HUES48 (cell line): ENCODE results near the gene EFCAB14.
A peak's percentile ranks its signal among the peaks of the same experiment; 100 is the strongest.
"Not testable (repeated sequence)": the region's sequence is repeated elsewhere in the genome, so short reads cannot be mapped to it uniquely, and the experiment has no call there.

Experiments used
- H3K27ac ChIP-seq: one replicate; pipeline ENCODE4 v1.7.0; 2013; ENCODE audit warnings: low read depth, low read length, inconsistent platforms
- H3K27me3 ChIP-seq: 2 replicates; pipeline ENCODE4 v1.6.1; 2013; ENCODE audit warnings: mild to moderate bottlenecking, low read length; ENCODE audit not compliant: control insufficient read depth, insufficient read depth
- H3K36me3 ChIP-seq: 2 replicates; pipeline ENCODE4 v1.6.1; 2013; ENCODE audit warnings: low read length; ENCODE audit not compliant: control insufficient read depth, insufficient read depth
- H3K4me1 ChIP-seq: 2 replicates; pipeline ENCODE4 v1.6.1; 2013; ENCODE audit warnings: mild to moderate bottlenecking, low read length; ENCODE audit not compliant: control insufficient read depth, insufficient read depth
- H3K4me3 ChIP-seq: 2 replicates; pipeline ENCODE4 v1.5.1; 2013; ENCODE audit warnings: mild to moderate bottlenecking, low read depth, low read length
- H3K9ac ChIP-seq: 2 replicates; pipeline ENCODE4 v1.6.1; 2013; ENCODE audit warnings: mild to moderate bottlenecking, low read depth, low read length, moderate library complexity
- H3K9me3 ChIP-seq: 2 replicates; pipeline ENCODE4 v1.6.1; 2013; ENCODE audit warnings: low read length; ENCODE audit not compliant: control insufficient read depth, insufficient read depth

The EFCAB14 gene

DNA sequence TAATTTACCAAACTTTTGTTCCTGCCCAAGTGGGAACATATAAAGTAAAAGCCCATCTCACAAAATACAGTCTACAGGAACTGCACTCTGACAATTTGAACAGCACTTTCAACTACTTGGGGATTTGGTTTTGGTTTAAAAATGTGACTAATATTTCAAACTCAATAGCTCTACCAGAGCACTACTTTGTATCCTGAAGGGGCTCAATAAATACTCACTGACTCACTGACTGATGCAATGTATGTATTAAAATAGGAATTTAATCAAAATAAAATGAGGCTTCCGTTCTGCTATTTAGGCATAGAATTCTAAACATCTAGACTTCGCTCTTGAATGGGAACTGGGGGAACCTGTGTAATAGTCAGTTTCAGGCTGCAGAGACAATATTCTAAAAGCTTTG lies 21.9 kb downstream of the EFCAB14 start:
- H3K9ac ChIP-seq = no peak overlapping the region
- no peaks in the 10 kb centered on the region for H3K9me3 ChIP-seq
- peaks cover 56% of the 10 kb centered on the region for H3K36me3 ChIP-seq
- no peaks in the 10 kb centered on the region for H3K27me3 ChIP-seq
- no peaks in the 10 kb centered on the region for H3K4me1 ChIP-seq
- H3K4me3 ChIP-seq = no peak overlapping the region
- H3K27ac ChIP-seq = no peak overlapping the region

DNA sequence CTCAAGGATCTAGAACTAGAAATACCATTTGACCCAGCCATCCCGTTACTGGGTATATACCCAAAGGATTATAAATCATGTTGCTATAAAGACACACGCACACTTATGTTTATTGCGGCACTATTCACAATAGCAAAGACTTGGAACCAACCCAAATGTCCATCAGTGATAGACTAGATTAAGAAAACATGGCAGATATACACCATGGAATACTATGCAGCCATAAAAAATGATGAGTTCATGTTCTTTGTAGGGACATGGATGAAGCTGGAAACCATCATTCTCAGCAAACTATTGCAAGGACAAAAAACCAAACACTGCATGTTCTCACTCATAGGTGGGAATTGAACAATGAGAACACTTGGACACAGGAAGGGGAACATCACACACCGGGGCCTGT lies 24.2 kb downstream of the EFCAB14 start:
- not testable (repeated sequence) for H3K4me1 ChIP-seq, H3K9me3 ChIP-seq, H3K27me3 ChIP-seq, H3K4me3 ChIP-seq, H3K27ac ChIP-seq, H3K9ac ChIP-seq
- peaks cover 65% of the 10 kb centered on the region for H3K36me3 ChIP-seq

DNA sequence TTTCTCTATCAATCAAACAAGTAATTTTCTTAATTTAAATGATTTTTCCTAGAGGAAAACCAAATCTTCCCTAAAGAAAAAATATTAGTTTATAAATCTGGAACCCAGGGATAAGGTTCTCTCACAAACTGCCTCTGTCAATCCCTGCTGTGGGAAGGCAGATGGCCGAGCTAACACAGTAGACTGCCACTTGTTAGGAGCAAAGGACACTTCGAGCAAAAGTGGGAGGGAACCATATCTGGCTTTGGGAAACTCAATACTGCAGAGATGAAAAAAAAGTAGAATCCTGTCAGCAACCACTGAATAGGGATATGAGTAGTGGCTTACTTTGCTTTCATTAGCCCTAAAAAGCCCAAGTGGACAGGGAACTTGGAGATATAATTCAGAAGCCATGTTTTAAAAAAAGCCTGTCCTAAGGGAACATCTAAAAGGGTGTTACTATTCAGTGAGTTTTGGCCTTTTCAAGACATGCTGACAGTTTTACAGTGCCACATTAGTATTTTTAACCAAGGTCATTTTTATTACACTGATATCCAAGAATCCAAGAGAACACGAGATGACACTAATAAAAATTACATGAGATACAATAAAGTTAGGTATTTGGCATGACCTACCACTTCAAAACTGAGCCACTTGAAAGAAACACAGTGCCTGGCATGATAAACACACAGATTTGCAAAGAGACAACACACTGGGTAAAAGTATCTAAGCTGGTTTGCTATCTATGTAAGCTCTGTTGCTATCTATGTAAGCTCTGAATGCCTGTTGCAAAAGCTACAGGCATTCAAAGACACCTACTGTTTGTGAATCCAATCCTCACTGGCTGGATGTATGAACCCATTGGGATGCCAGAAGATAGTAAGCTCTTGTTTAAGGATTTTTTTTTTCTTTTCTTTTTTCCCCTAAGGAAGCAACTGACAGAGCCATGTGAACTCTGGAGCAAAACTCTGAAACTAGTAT lies 25.8 kb downstream of the EFCAB14 start:
- peaks cover 70% of the 10 kb centered on the region for H3K36me3 ChIP-seq
- H3K4me1 ChIP-seq = no peaks in the 10 kb centered on the region
- H3K9ac ChIP-seq = no peak overlapping the region
- H3K27ac ChIP-seq = no peak overlapping the region
- H3K4me3 ChIP-seq = no peak overlapping the region
- no peaks in the 10 kb centered on the region for H3K27me3 ChIP-seq
- no peaks in the 10 kb centered on the region for H3K9me3 ChIP-seq

DNA sequence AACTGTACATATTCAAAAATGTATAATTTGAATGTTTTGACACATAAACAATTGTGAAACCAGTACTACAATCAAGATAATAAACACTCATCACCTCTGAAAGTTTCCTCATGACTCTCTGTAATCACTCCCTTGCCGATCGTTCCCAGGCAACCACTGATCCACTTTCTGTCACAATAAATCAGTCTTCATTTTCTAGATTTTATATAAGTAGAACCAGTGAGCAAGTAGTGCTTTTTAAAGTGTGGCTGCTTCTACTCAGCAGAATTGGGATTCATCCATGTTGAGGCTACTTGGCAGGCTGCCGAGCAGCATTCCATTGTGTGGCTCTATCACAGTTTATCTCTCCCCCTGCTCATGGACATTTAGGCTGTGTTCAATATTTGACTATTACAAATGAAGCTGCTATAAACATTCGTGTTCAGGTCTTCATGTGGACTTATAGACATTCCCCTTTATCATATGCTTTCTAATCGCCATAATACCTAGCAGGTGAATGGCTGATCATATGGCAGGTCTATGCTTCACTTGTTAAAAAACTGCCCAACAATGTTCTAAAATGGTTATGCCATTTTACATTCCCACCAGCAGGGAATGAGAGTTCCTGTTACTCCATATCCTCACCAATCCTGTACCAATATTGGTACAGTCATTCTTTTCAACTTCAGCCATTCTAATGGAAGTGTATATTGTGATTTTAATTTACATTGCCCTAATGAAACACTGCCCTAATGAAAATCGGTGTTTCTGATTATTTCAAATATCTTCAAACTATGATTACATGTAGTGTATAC lies 26.7 kb downstream of the EFCAB14 start:
- peaks cover 77% of the 10 kb centered on the region for H3K36me3 ChIP-seq
- H3K27ac ChIP-seq = no peak overlapping the region

GRCh38 chr1:46690931-46691421 lies 27.9 kb downstream of the EFCAB14 start:
- no peak overlapping the region for H3K9ac ChIP-seq
- H3K4me3 ChIP-seq = no peak overlapping the region
- no peaks in the 10 kb centered on the region for H3K9me3 ChIP-seq
- H3K27ac ChIP-seq = no peak overlapping the region
- H3K27me3 ChIP-seq = no peaks in the 10 kb centered on the region
- H3K4me1 ChIP-seq = no peaks in the 10 kb centered on the region
- peaks cover 78% of the 10 kb centered on the region for H3K36me3 ChIP-seq

More for the DNA sequence above, 26.7 kb downstream of the EFCAB14 start:
- no peaks in the 10 kb centered on the region for H3K4me1 ChIP-seq
- no peak overlapping the region for H3K9ac ChIP-seq
- no peaks in the 10 kb centered on the region for H3K9me3 ChIP-seq
- no peaks in the 10 kb centered on the region for H3K27me3 ChIP-seq
- no peak overlapping the region for H3K4me3 ChIP-seq

GRCh38 chr1:46689897-46690296 lies 29.0 kb downstream of the EFCAB14 start:
- Histone ChIP-seq H3K9me3 (no peaks in the 10 kb centered on the region), H3K27ac (peak overlapping the region; percentile 53), H3K27me3 (no peaks in the 10 kb centered on the region), H3K9ac (no peak overlapping the region), H3K36me3 (peaks cover 79% of the 10 kb centered on the region), H3K4me3 (no peak overlapping the region), H3K4me1 (no peaks in the 10 kb centered on the region)

DNA sequence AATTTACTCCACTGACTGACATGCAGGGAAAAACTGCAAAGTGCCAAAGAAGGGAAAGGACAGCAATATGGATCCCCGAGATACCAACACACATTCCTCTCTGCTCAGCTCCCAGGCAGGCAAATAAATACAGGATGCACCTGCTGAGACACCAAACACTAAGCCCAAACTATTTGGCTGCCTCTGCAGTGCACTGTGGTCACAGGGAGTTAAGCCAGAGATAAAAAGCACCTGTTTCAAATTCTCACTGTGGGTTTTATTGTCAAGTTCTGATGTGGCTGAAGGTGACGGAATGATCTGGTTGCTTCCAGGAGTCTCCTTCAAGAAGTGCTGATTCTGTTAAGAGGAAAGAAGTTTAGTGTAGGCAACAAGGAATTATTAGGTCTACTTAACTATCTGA lies 29.6 kb downstream of the EFCAB14 start:
- Histone ChIP-seq H3K4me3 (no peak overlapping the region), H3K4me1 (no peaks in the 10 kb centered on the region), H3K9ac (no peak overlapping the region), H3K27me3 (no peaks in the 10 kb centered on the region), H3K9me3 (no peaks in the 10 kb centered on the region), H3K36me3 (peaks cover 84% of the 10 kb centered on the region), H3K27ac (peak overlapping the region; percentile 53)

DNA sequence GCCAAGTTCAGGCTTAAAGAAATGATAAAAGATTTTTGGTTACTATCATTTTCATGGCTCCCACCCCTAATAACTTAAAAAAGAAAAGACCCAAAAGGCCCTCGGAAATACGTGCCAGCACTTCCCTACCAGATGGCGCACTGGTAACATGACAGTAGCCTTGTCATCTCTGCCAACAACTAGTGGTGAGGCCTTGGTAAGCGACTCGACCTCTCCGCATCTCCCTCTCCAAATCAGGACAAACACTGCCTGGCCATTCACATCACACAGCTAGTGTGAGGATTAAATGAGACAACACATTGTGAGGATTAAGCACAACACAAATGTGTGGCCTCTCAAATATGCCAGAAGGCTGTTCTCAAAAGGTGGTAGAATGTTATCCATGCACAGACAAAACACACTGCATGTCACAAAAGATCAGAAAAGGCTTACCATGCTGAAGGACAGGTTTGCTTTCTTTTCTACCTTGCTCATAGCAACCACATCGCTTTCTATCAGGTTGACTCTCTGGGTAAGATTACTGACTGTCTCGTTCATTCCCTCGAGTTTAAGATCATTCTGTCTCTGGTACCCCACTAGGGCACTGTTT lies 30.9 kb downstream of the EFCAB14 start:
- Histone ChIP-seq H3K4me3 (no peak overlapping the region), H3K27me3 (no peaks in the 10 kb centered on the region), H3K9ac (no peak overlapping the region), H3K9me3 (no peaks in the 10 kb centered on the region), H3K36me3 (peaks cover 95% of the 10 kb centered on the region), H3K4me1 (no peaks in the 10 kb centered on the region), H3K27ac (peak overlapping the region; percentile 32)

DNA sequence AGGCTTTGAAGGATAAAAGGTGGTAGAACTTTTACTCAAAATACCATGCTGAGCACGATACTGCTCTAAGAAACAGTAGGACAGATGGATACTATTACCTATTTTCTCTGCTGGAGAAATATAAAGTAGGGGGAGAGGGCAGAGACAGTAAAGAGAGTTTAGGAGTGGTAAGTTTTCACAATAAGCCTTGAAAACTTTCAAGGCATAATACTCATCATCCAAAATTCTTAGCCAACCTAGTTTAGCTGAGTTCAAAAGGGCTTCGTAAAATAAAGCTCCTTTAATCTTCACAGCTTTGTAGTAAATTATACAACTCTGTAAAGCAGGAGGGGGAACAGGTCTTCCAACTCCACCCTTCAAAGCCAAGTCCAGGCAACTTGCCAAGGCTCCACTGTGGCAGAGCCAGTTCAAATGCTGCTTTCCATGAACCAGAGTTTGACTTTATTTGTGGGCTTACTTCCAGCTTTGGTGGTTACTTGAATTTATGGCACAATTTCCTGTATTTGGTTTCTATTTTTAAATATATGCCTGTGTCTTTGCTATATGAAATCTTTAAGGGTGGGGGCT lies 31.7 kb downstream of the EFCAB14 start:
- Histone ChIP-seq H3K27me3 (no peaks in the 10 kb centered on the region), H3K9me3 (no peaks in the 10 kb centered on the region), H3K36me3 (peaks cover 100% of the 10 kb centered on the region), H3K4me3 (no peak overlapping the region), H3K9ac (no peak overlapping the region), H3K4me1 (no peaks in the 10 kb centered on the region), H3K27ac (no peak overlapping the region)

GRCh38 chr1:46686255-46686654 lies 32.7 kb downstream of the EFCAB14 start:
- Histone ChIP-seq H3K4me3 (no peak overlapping the region), H3K9me3 (no peaks in the 10 kb centered on the region), H3K9ac (no peak overlapping the region), H3K27ac (no peak overlapping the region), H3K27me3 (no peaks in the 10 kb centered on the region), H3K4me1 (no peaks in the 10 kb centered on the region), H3K36me3 (peaks cover 100% of the 10 kb centered on the region)
